Muscle layer of duodenum (tissue), 2 donors: ENCODE results near the gene ZNF423.

Experiments used
- H3K27ac ChIP-seq: one replicate; pipeline ENCODE4 v1.7.0; 2013; ENCODE audit warnings: mild to moderate bottlenecking, low read length
- H3K27me3 ChIP-seq: one replicate; pipeline ENCODE4 v1.7.0; 2013; ENCODE audit warnings: low read depth, mild to moderate bottlenecking, control low read depth, low read length
- H3K36me3 ChIP-seq, 2 donors: one replicate each; pipeline ENCODE4 v1.7.0; 2013; ENCODE audit warnings: low read length in 2 of 2, control low read depth in 1 of 2, mild to moderate bottlenecking in 1 of 2; ENCODE audit not compliant: insufficient read depth in 2 of 2, control insufficient read depth in 1 of 2
- H3K4me1 ChIP-seq, 2 donors: one replicate each; pipeline ENCODE4 v1.7.0; 2013; ENCODE audit warnings: low read length in 2 of 2, mild to moderate bottlenecking in 2 of 2, control low read depth in 1 of 2, moderate library complexity in 1 of 2; ENCODE audit not compliant: insufficient read depth in 2 of 2, control insufficient read depth in 1 of 2
- H3K4me3 ChIP-seq, 2 donors: one replicate each; pipeline ENCODE4 v1.7.0; 2013; ENCODE audit warnings: low read length in 2 of 2, low read depth in 1 of 2, mild to moderate bottlenecking in 1 of 2
- H3K9me3 ChIP-seq, 2 donors: one replicate each; pipeline ENCODE4 v1.7.0; 2013; ENCODE audit warnings: low read length in 2 of 2, control low read depth in 1 of 2, mild to moderate bottlenecking in 1 of 2; ENCODE audit not compliant: control insufficient read depth in 1 of 2
- donor health status: healthy.

The ZNF423 gene

DNA sequence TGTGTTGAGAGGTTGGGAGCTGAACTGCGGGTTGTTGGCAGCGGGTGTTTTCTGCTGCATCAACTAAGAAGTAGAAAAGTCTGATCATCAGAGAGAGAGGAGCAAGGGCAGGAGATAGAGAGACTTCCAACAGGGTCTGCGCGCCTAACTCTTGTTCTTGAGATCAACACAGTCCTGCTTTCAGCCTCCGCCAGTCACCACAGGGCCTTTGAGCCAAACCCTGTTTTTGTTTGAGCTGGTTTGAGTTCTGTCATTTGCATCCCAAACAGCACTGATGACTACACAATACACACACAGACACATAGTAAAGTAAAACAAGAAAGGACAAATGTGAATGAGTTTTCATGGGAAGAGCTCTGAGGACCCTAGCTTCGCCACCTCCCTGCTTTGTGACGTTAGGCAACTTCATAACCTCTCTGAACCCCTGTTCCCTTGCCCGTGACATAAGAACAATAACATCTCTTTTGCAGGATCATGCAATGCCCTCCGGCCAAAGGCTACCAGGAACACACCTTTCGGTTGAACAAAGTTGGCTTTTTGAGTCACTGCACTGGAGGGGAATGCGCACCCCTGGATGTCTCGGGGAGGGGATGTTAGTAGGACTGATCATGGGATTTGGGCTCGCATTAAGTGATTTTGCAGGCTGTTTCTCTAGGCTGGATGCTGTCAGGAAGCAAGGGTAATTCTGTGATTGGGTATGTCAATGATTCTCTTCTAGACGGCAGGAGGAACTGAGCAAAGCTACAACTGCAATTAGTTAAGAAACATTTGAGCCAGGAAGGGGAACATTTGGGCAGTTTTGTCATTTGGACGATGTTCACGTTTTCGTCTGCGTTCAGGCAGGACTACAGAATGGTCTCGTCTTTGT, 390.0 kb downstream of the ZNF423 start:
- Histone ChIP-seq H3K27me3 (peaks cover 4% of the 10 kb centered on the region), H3K27ac (no peak overlapping the region), H3K9me3 (no peaks in the 10 kb centered on the region), H3K36me3 (no peaks in the 10 kb centered on the region), H3K4me1 (no peaks in the 10 kb centered on the region), H3K4me3 (no peak overlapping the region)

- Histone ChIP-seq H3K27ac (no peak overlapping the region), H3K4me3 (no peak overlapping the region), H3K36me3 (no peaks in the 10 kb centered on the region), H3K9me3 (no peaks in the 10 kb centered on the region), H3K27me3 (peaks cover 4% of the 10 kb centered on the region), H3K4me1 (no peaks in the 10 kb centered on the region)
Observed at GRCh38 chr16:49464877-49465504, 390.9 kb downstream of the ZNF423 start.

GRCh38 chr16:49464093-49464492, 391.8 kb downstream of the ZNF423 start:
- Histone ChIP-seq H3K4me1 (no peaks in the 10 kb centered on the region), H3K9me3 (no peaks in the 10 kb centered on the region), H3K27me3 (peaks cover 4% of the 10 kb centered on the region), H3K4me3 (no peak overlapping the region), H3K36me3 (no peaks in the 10 kb centered on the region), H3K27ac (no peak overlapping the region)

GRCh38 chr16:49463529-49463928, 392.4 kb downstream of the ZNF423 start:
- Histone ChIP-seq H3K9me3 (no peaks in the 10 kb centered on the region), H3K4me3 (no peak overlapping the region), H3K27ac (no peak overlapping the region), H3K27me3 (peaks cover 4% of the 10 kb centered on the region), H3K4me1 (no peaks in the 10 kb centered on the region), H3K36me3 (no peaks in the 10 kb centered on the region)

- Histone ChIP-seq H3K27me3 (peaks cover 4% of the 10 kb centered on the region), H3K4me1 (no peaks in the 10 kb centered on the region), H3K9me3 (no peaks in the 10 kb centered on the region), H3K27ac (no peak overlapping the region), H3K36me3 (no peaks in the 10 kb centered on the region), H3K4me3 (no peak overlapping the region)
Observed at GRCh38 chr16:49462989-49463371, 392.9 kb downstream of the ZNF423 start.

GRCh38 chr16:49462362-49462988, 393.4 kb downstream of the ZNF423 start:
- no peaks in the 10 kb centered on the region for H3K4me1 ChIP-seq
- H3K27ac ChIP-seq = no peak overlapping the region
- H3K4me3 ChIP-seq = no peak overlapping the region
- H3K36me3 ChIP-seq = no peaks in the 10 kb centered on the region
- peaks cover 4% of the 10 kb centered on the region for H3K27me3 ChIP-seq
- H3K9me3 ChIP-seq = no peaks in the 10 kb centered on the region

GRCh38 chr16:49461517-49461951, 394.4 kb downstream of the ZNF423 start:
- H3K4me3 ChIP-seq = no peak overlapping the region
- H3K9me3 ChIP-seq = no peaks in the 10 kb centered on the region
- peaks cover 4% of the 10 kb centered on the region for H3K27me3 ChIP-seq
- no peak overlapping the region for H3K27ac ChIP-seq
- no peaks in the 10 kb centered on the region for H3K4me1 ChIP-seq
- H3K36me3 ChIP-seq = no peaks in the 10 kb centered on the region

DNA sequence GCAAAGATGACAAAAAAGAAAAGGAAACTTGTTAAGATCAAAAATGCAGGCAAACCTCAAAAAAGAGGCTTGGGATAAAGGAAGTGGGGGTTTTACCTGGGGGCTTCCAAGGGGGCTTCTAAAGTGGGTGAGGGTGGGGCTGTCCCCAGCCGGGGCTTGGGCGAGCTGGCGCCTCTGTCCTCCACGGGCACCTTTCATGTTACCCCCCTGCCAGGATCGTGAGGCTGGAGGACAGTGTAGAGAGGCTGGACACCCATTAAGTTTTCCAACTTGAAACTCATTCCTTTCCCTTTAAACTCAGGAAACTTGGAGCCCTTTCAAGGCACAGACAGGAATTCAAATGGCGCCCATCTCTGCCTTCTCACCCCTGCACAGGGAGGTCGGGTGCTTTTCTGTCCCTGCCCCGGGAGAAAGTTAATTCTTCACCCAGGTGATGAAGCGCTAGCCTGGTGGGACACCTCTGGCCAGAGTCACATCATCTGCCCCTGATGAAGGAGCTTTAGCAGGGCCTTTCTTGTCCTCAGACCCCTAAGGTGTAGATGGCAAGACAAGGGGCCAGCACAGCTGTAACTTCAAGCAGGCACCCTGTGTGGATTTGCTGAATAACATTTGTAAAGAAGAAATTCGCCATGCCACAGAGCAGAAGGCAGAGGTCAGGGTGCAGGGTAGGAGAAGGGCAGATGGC, 395.0 kb downstream of the ZNF423 start:
- Histone ChIP-seq H3K27me3 (peaks cover 4% of the 10 kb centered on the region), H3K4me1 (no peaks in the 10 kb centered on the region), H3K27ac (no peak overlapping the region), H3K4me3 (no peak overlapping the region), H3K9me3 (no peaks in the 10 kb centered on the region), H3K36me3 (no peaks in the 10 kb centered on the region)

- Histone ChIP-seq H3K9me3 (no peaks in the 10 kb centered on the region), H3K27me3 (peaks cover 4% of the 10 kb centered on the region), H3K4me3 (no peak overlapping the region), H3K4me1 (no peaks in the 10 kb centered on the region), H3K27ac (no peak overlapping the region), H3K36me3 (no peaks in the 10 kb centered on the region)
Observed at GRCh38 chr16:49459953-49460735, 395.8 kb downstream of the ZNF423 start.

DNA sequence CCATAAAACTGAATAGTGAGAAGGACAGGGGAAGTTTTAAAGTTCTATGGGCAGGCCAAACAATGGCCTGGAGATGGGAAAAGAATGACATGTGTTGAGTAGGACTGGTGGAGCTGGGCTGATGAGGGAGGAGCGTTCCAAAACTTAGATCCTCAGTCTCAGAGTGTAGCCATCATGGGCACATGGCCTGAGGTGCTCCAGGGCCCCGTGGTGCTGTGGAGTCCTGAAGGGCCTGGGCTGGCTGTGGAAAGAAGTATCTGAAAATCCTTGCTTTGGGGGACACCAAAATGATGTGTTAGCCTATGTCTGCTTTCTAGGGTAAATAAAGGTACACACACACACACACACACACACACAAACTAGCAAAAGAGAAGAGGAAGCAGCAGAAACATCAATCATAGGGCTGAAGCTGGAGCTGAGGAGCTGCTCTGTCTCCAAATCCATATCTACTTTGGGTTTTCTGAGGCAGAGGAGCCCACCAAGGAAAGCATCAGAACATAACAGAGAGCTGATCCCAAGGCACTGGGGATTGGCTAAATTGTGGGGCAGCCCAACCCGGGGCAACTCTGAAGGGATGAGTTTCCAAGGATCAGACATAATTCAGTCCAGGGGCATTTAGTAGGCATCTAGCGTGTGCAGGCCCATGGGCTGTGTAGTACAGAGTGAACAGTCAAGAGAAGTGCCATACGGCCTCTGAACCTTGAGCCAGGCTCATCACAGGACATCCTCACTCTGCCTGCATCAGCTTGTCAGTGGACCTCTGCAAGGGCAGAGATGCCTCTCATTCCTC, 397.1 kb downstream of the ZNF423 start:
- Histone ChIP-seq H3K27ac (no peak overlapping the region), H3K4me3 (no peak overlapping the region), H3K36me3 (no peaks in the 10 kb centered on the region), H3K27me3 (peaks cover 4% of the 10 kb centered on the region), H3K4me1 (no peaks in the 10 kb centered on the region), H3K9me3 (no peaks in the 10 kb centered on the region)
